ENCODE data around the gene OCA2.

GRCh38 chr15:27714675-27715074 lies 384.4 kb downstream of the OCA2 start:
- TF ChIP-seq POLR2A (IDR thresholded peaks at IDR 0.05), result no peak
- TF ChIP-seq, protein P1, sequence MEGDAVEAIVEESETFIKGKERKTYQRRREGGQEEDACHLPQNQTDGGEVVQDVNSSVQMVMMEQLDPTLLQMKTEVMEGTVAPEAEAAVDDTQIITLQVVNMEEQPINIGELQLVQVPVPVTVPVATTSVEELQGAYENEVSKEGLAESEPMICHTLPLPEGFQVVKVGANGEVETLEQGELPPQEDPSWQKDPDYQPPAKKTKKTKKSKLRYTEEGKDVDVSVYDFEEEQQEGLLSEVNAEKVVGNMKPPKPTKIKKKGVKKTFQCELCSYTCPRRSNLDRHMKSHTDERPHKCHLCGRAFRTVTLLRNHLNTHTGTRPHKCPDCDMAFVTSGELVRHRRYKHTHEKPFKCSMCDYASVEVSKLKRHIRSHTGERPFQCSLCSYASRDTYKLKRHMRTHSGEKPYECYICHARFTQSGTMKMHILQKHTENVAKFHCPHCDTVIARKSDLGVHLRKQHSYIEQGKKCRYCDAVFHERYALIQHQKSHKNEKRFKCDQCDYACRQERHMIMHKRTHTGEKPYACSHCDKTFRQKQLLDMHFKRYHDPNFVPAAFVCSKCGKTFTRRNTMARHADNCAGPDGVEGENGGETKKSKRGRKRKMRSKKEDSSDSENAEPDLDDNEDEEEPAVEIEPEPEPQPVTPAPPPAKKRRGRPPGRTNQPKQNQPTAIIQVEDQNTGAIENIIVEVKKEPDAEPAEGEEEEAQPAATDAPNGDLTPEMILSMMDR (IDR thresholded peaks at IDR 0.05), result no peak

Data from prostate gland (tissue), 2 donors.